Measurements from ENCODE around the gene TMPRSS2. TPM values are rescaled to one million over a fixed set of nuclear protein-coding genes. Genes with fewer than 3 reads are reported as not detected.

TMPRSS2 gene
- total and polyA plus RNA-seq, 2 donors (not counting 1 experiment from before 2014, with no cell fraction given) = not detected

DNA sequence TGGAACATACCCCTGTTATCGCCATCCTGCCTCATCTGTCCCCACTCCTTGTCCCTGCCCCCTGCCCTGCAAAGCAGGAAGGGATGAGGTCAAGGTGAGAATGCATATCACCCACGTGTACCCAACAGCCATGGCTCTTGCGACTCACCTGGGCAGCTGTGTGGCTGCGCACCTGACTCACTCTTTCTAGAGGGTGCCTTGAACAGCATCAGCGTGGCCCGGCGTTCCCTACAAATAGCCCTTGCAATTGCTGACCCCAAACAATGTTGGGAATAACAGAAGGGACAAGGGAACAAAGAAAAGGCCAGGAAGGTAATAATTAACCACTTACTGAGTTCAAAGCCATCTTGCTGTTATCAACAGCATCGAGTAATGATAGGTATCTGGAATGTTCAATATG, 10.2 kb downstream of the TMPRSS2 start:
- Histone ChIP-seq H3K4me1 (ENCODE audit: control insufficient read depth in 2 of 2, insufficient read depth in 2 of 2, low read length in 2 of 2) (no peaks in the 10 kb centered on the region), H3K27ac (ENCODE audit: low read length in 2 of 2) (no peak overlapping the region), H2AFZ (ENCODE audit: insufficient read depth, low read depth, low read length, poor library complexity, severe bottlenecking) (no peak overlapping the region), H4K20me1 (ENCODE audit: control insufficient read depth, insufficient read depth, low read length, poor library complexity, severe bottlenecking) (no peaks in the 10 kb centered on the region), H3K9me3 (ENCODE audit: control extremely low read depth in 1 of 3, control insufficient read depth in 2 of 3, insufficient read depth in 1 of 3, low read length in 2 of 3) (no peaks in the 10 kb centered on the region), H3K4me2 (replicated peaks; ENCODE audit: low read depth, low read length, poor library complexity, severe bottlenecking) (no peak overlapping the region), H3K9ac (ENCODE audit: low read length) (no peak overlapping the region), H3K4me3 (ENCODE audit: control extremely low read depth in 1 of 5, extremely low read depth in 1 of 5, insufficient read depth in 1 of 5, low read depth in 2 of 5, low read length in 4 of 5) (no peak overlapping the region), H3K27me3 (replicated peaks in 1 of 4; ENCODE audit: control extremely low read depth in 1 of 4, control insufficient read depth in 3 of 4, insufficient read depth in 4 of 4, low read length in 3 of 4) (no peaks in the 10 kb centered on the region), H3K79me2 (ENCODE audit: control insufficient read depth, insufficient read depth, low read length) (no peaks in the 10 kb centered on the region), H3K36me3 (replicated peaks in 1 of 2; ENCODE audit: control extremely low read depth in 1 of 2, control insufficient read depth in 1 of 2, extremely low read depth in 1 of 2, insufficient read depth in 2 of 2, low read length in 1 of 2) (no peaks in the 10 kb centered on the region)
- DNase-seq = no peak
- TF ChIP-seq EZH2 (IDR thresholded peaks at IDR 0.05; ENCODE audit: borderline replicate concordance, insufficient read depth, low read depth, low read length, poor library complexity, severe bottlenecking) (no peak), CTCF (IDR thresholded peaks at IDR 0.05) (no peak)
- 90% methylated on average over 6 of the region's 8 CpGs for WGBS (ENCODE audit: insufficient coverage)
- H3K27ac Mint-ChIP-seq = no peak overlapping the region
- intact Hi-C loops (cut with micrococcal nuclease) = no loop called here
- CTCF ChIA-PET = no interaction called here
- no peak for ATAC-seq (ENCODE audit: low read depth)
- POLR2A ChIA-PET = no interaction called here
- no peaks in the 10 kb centered on the region for H3K4me1 Mint-ChIP-seq
- no peak overlapping the region for H3K4me3 Mint-ChIP-seq
- no peaks in the 10 kb centered on the region for H3K9me3 Mint-ChIP-seq (ENCODE audit: insufficient read depth)
- peaks cover 23% of the 10 kb centered on the region for H3K27me3 Mint-ChIP-seq

DNA sequence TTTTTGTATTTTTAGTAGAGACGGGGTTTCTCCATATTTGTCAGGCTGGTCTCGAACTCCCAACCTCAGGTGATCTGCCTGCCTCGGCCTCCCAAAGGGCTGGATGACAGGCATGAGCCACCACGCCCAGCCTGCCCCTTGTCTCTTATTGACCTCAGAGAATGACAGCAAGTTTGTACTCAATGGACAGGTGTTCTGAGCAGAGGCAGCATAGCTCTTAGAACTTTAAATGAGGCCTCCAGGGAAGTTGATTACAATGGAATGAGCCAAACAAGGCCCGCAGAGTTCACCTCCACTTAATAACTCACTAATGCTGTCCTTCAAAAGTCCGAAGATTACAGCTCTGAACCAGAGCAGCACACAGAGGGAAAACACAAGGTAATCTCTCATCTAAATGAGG, 10.9 kb downstream of the TMPRSS2 start:
- POLR2A ChIA-PET = no interaction called here
- Histone ChIP-seq H3K4me1 (ENCODE audit: control insufficient read depth in 2 of 2, insufficient read depth in 2 of 2, low read length in 2 of 2) (no peaks in the 10 kb centered on the region), H3K4me3 (ENCODE audit: control extremely low read depth in 1 of 5, extremely low read depth in 1 of 5, insufficient read depth in 1 of 5, low read depth in 2 of 5, low read length in 4 of 5) (no peak overlapping the region), H2AFZ (ENCODE audit: insufficient read depth, low read depth, low read length, poor library complexity, severe bottlenecking) (no peak overlapping the region), H4K20me1 (ENCODE audit: control insufficient read depth, insufficient read depth, low read length, poor library complexity, severe bottlenecking) (no peaks in the 10 kb centered on the region), H3K9me3 (ENCODE audit: control extremely low read depth in 1 of 3, control insufficient read depth in 2 of 3, insufficient read depth in 1 of 3, low read length in 2 of 3) (no peaks in the 10 kb centered on the region), H3K79me2 (ENCODE audit: control insufficient read depth, insufficient read depth, low read length) (no peaks in the 10 kb centered on the region), H3K4me2 (replicated peaks; ENCODE audit: low read depth, low read length, poor library complexity, severe bottlenecking) (no peak overlapping the region), H3K36me3 (replicated peaks in 1 of 2; ENCODE audit: control extremely low read depth in 1 of 2, control insufficient read depth in 1 of 2, extremely low read depth in 1 of 2, insufficient read depth in 2 of 2, low read length in 1 of 2) (no peaks in the 10 kb centered on the region), H3K27me3 (replicated peaks in 1 of 4; ENCODE audit: control extremely low read depth in 1 of 4, control insufficient read depth in 3 of 4, insufficient read depth in 4 of 4, low read length in 3 of 4) (no peaks in the 10 kb centered on the region), H3K27ac (ENCODE audit: low read length in 2 of 2) (no peak overlapping the region), H3K9ac (ENCODE audit: low read length) (no peak overlapping the region)
- H3K4me1 Mint-ChIP-seq = no peaks in the 10 kb centered on the region
- TF ChIP-seq CTCF (IDR thresholded peaks at IDR 0.05) (no peak), EZH2 (IDR thresholded peaks at IDR 0.05; ENCODE audit: borderline replicate concordance, insufficient read depth, low read depth, low read length, poor library complexity, severe bottlenecking) (no peak)
- ATAC-seq (ENCODE audit: low read depth) (no peak), DNase-seq (no peak)
- CTCF ChIA-PET = no interaction called here
- H3K4me3 Mint-ChIP-seq = no peak overlapping the region
- H3K9me3 Mint-ChIP-seq (ENCODE audit: insufficient read depth) = no peaks in the 10 kb centered on the region
- no peak overlapping the region for H3K27ac Mint-ChIP-seq
- peaks cover 18% of the 10 kb centered on the region for H3K27me3 Mint-ChIP-seq
- intact Hi-C loops (cut with micrococcal nuclease) = no loop called here
- 98% methylated on average over 4 of the region's 6 CpGs for WGBS (ENCODE audit: insufficient coverage)

Data from B cell (primary cell).